GM21825 (cell line): Measurements from ENCODE around the gene GRAMD4.

Experiments used
- ATAC-seq: cut with Tn5 transposase; IDR thresholded peaks from one replicate; pipeline ENCODE4 v1.9.1; 2021; ENCODE audit warnings: mild to moderate bottlenecking, moderate library complexity; ENCODE audit not compliant: unreplicated experiment

GRAMD4 gene

GRCh38 chr22:46682011-46682731 lies 62.0 kb downstream of the GRAMD4 start:
- no peak for ATAC-seq

DNA sequence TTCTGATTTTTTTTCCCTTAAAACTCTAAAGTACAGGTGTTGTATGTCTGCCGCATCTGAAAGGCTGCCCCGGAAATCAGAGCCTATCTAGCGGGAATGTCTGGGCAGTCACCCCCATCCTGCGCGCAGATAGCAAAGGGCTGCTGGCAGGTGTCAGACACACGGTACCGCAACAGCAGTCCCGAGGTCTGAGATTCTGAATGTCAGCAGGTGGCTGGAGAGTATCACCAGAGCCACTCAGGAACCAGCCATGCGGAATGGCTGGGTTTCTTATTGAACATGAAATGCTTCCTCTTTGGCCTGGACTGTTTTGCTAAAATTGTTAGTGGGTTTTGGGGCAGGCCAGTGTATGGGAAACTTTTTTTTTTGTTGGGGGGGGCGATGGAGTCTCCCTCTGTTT lies 64.5 kb downstream of the GRAMD4 start:
- peak; percentile 78 for ATAC-seq

DNA sequence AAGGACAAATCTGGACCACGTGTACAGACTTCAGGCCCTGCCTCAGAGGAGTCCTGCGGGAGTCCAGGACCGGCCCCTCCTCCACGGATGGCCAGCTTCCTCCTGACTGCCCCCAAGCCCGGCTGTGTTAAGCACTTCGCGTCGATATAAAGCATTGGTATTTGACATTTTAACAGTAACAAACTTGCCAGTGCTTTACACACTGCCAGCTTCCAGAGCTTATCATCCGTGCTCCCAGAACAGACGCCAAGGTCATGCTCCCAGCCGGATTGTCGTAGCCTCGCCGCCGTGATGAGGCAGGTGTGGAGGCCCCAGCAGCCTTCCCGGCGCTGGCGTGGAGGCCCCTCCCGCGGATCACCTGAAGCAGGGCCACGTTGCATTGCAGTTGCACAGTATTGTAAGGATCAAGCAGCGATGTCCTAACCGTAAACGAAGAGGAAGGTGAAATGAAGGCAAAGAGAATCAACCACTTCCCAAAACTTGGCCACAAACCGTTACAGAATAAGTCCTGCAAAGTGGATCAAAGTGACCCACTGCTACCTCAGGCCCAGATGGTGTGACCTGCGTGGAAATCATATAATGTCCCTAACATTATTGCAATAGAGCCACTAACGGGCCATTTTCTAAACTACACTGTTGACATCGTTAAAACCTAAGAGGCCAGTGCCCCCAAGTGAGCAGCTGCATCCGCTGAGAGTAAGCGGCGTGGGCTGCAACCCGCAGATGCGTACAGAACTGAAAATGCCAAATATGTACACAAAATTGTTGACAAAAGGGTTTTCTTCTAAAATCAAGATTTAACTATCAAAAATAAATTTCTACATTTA lies 66.2 kb downstream of the GRAMD4 start:
- ATAC-seq: no peak

DNA sequence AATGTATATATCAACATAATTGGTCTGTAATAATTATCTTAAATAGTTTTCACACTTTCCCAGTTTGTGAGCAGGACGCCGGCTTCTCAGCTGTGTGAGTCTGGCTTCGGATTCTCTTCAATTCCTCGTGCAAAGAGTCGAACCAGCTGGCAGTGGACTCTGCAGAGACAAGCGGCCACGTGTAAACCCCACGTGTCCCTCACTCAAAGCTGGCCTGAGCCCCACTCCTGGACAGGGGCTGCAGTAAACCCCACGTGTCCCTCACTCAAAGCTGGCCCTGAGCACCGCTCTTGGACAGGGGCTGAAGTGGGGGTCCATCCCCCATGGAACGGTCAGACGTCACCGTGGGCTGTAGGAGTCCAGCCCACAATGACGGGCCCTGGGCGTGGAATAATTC lies 66.9 kb downstream of the GRAMD4 start:
- ATAC-seq: no peak

- no peak for ATAC-seq
These were observed 67.3 kb downstream of the GRAMD4 start for GRCh38 chr22:46687460-46687859.

DNA sequence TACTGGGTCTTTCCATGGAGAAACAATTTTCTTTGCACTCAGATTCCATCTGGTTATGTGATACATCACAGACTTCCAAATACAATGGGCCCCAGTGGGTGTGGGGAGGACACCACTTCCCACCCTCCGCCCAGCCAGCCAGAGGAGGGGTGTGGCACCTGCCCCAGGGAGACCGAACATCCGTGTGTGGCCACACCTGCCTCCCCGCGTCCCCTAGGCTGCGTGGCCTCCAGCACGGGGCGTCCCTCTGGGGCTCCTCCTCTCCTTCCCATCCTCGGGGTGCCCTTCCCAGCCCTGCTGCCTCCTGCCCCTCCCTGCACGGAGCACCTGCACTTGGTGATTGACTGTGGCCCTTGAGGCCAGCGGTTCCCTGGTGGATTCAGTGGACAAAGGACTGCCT lies 68.8 kb downstream of the GRAMD4 start:
- no peak for ATAC-seq

DNA sequence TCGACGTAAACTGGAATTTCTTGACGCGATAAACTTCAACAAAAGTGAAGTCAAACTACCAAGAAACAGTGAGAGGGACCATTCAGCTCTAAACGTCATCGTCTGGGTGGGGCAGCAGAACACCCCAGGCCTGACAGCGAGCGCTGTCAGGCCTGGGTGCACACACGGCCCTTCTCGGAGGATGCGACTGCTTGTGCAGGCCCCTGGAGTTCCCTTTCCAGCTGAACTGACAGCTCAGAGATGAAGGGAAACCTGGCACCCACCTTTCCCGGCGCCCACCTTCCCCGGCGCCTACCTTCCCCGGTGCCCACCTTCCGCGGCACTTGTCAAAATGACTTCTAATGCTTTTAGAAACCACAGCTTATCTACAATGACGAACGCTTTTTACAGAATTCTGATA lies 70.0 kb downstream of the GRAMD4 start:
- no peak for ATAC-seq

DNA sequence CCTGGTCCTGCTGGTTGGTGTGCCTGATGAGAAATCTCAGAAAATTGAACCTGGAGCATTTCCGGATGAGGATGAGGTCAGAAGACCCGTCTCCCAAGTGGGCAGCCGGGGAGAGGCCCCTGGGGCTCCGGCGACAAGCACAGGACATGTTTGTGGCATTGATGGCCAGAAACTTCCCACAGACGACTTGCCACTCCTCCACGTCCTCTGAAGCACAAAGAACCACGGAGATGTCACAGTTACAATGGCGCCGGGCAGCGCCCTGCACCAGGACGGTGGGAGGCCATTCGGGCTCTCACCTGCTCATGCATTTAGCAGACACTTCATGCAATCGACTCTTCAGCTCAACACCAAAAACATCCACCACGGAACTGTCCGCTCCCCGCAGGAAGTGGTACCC lies 71.4 kb downstream of the GRAMD4 start:
- no peak for ATAC-seq

DNA sequence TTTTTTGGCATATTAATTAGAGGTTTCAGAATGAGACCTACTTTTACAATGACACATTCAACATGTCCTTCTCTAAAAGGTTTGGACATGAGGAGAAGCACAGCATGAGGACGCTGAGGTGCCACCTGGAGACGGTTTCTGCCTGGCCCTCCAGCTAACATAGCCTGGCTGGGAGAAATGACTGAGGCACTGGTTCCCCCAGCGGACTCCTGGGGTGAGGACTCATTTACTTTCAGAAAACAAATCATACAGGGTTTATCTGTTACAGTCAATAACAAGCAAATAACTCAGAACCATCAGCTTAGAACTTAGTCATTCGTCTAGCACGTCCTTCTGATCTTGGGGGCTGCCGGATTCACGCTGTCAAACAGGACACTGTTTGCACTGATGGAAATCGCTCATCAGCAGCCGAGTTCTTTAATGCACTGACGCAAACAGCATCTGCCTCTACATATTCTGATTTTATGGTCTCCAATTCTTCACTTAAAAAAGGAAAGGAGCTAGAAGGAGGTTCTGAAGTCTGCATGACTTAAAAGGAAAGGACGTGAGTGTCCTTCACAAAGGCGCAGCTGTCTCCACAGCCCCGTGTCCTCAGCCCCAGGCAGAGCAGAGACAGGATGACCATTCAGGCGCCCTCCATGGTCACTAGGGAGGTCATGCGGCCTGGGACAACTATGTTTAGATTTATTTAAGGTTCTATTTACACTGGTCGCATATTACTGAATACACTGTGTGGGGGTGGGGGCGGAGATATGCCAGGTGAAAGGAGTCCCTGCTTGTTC lies 73.6 kb downstream of the GRAMD4 start:
- ATAC-seq: no peak

DNA sequence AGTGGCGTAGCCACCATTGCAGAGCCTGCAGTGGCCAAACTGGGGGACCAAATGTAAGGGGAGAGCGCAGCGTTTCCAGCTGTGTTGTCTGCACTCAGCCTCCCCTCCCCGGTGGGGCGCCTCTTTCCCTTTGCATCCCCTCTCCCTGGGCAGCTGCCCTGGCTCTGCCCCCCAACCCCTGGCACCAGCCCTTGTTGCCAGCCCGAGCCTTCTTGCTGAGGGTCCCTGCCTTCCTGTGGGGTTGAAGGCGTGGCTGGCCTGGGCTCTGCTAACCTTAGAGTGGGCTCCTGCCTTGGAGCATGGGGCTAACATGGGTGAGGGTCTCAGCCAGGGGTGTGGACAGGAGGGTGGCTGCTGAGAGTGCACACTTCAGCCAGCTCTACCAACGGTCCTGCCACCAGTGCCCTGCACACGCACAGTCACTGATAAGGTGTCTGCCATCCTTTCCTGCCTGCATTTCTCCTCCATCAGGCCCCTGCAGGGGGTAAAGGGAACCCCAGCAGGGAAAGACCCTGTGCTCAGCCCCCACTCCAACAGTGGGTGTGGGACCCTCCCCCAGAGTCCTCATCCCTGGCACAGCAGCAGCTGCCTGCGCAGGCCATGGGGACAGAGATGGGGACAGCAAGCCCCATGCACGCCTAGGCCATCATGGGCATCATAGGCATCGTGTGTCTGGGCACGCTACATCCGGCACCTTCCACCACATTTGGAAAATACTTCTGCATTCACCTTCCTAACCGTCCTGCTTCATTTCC lies 74.4 kb downstream of the GRAMD4 start:
- no peak for ATAC-seq

DNA sequence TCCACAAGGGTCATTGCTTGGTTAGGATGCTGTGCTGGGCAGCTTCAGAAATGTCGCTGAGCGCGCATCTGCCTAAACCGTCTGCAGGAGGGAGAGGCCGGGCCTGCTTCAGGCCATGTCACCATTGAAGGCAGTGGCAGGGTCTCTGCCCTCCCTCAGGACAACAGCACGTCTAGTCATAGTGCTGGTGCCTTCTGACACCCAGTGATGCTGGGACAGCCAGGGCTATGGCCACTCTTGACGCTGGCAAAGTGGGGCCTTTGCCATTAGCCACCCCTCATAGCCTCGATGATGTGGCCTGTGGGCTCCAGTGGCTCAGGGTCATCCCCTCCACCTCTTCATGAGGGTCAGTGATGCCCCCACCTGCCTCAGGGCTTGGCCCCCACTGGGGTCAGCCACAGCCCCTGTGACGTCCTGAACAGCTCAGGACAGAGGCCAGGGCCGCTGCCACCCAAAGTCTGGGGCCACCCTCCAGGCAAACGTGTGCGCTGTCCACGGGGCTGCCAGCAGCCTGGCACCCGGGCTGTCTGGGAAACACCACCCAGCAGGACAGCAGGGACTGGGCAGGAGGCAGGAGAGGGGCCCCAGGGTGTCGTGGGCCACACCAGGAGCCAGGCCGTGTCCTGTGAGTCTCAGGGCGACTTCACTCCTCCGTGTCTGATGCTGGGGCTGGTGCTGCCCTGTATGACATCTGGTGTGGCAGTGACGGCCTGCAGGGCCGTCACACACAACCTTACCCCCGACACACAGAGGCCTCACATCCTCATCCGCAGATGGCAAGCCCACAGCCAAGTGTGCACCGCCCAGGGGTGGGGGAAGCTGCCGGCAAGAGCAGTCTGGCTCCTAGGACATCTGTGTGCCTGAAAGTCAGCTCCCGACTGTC lies 75.4 kb downstream of the GRAMD4 start:
- no peak for ATAC-seq

- no peak for ATAC-seq
These were observed 76.0 kb downstream of the GRAMD4 start for GRCh38 chr22:46696229-46696518.

GRCh38 chr22:46696614-46697013 lies 76.4 kb downstream of the GRAMD4 start:
- ATAC-seq: no peak

DNA sequence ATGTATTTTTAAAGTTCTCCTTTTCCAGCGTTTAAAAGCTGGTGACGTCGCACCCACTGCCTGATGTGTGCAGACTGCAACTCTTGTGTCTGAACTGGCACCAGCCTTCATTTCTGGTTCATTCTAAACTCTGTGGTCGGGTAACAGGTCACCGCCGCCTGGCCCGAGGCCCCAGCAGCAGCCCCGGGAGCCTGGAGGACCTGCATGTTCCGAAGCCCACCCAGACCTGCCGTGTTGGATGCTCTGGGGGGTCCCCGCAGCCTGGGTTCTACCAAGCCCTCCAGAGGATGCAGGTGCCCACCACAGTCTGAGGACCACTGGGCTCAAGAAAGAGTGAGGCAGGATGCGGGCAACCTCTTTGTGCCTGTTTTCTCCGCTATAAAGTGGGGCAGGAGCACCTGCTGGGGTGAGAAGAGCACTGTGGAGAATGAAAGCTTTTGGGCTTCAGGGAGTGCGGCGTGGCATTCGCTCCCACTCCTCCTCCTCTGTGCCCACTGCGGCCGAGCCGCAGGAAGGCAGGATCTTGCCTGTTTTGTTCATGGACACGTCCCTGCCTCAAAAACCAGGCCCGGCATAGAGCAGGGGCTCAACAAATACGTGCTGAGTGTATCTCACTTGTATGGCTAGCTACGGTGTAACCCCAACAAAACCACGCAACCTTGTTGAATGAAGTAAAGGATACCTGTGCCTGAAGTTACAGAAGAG lies 77.8 kb downstream of the GRAMD4 start:
- ATAC-seq: no peak

DNA sequence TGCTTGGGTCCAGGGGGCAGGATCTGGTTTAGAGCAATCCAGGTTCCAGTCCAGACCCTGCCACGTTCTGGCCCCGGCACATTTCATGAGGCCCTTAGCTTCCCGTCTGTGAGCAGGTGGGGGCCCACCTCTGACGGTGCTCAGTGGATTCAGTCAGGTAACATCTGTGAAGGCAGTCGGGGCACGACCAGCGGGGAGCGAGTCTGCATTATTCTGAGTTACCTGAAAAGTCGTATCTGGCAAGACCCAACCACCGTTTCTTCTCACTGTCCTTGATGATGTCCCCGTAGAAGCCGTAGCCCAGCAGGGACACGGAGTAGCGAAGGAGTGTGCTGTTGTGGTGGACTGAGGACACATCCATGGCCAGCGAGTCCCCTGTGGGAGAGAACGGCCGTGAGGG lies 78.9 kb downstream of the GRAMD4 start:
- no peak for ATAC-seq

- no peak for ATAC-seq
These were observed 81.1 kb downstream of the GRAMD4 start for GRCh38 chr22:46701262-46701661.

- ATAC-seq: no peak
These were observed 83.2 kb downstream of the GRAMD4 start for GRCh38 chr22:46703171-46703995.

DNA sequence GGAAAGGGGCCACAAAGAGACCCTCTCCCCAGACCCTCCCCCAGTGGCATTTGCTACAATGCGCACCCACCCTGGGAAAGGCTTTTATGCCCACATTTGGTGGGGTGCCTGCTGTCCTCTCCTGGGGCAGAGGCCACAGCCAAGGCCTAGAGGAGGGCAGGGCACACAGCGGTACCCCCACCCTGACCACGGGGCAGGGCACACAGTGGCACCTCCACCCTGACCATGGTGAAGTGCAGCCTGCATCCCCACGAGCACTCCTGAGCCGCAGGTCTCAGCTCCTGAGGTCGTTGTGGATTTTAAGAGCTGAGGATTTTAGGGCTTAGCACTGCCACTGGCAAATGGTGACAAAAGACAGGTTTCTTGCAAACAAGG lies 83.8 kb downstream of the GRAMD4 start:
- no peak for ATAC-seq

DNA sequence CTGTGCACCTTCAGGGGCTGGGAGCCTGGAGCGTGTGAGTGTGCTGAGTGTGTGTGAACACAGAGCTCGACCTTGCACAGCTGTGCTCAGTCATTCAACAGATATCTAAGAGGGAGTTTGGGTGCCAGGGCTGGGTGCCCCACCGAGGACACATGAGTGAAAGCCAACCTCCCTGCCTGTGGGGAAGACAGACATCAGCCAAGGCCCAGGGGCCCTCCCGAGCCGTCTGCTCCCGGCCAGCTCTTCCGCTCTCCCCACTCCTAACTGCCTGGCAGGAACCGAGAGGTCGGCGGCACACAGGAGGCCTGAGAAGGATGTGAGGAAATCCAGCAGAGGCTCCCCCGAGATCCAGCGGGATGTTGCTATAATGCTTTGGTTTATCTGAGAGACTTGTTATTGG lies 85.9 kb downstream of the GRAMD4 start:
- no peak for ATAC-seq
